Uterus (tissue), 4 donors: Measurements from ENCODE around the gene B3GALNT2. TPM values are rescaled to one million over a fixed set of nuclear protein-coding genes. Genes with fewer than 3 reads are reported as not detected.
"Not testable (repeated sequence)": the region's sequence is repeated elsewhere in the genome, so short reads cannot be mapped to it uniquely, and the experiment has no call there.

Source experiments
- DNase-seq, 2 donors: peaks; one replicate each; pipeline ENCODE4 v3.0.0-alpha.2; 2019 to 2020
- H3K27ac ChIP-seq, 2 donors: fragments of 200-600 bp; sonication (generic); 1 replicate in 1 of 2; 2 replicates in 1 of 2; pipeline ENCODE4 v1.5.1; 2016 to 2018
- H3K27me3 ChIP-seq, 2 donors: fragments of 200-600 bp; sonication (generic); one replicate each; pipeline ENCODE4 v1.5.1; 2018 to 2019; ENCODE audit warnings: control low read depth in 1 of 2
- H3K36me3 ChIP-seq, 2 donors: fragments of 200-600 bp; sonication (generic); one replicate each; pipeline ENCODE4 v1.5.1; 2019; ENCODE audit warnings: control low read depth in 1 of 2
- H3K4me1 ChIP-seq, 2 donors: fragments of 200-600 bp; sonication (generic); one replicate each; pipeline ENCODE4 v1.5.1; 2018 to 2019; ENCODE audit warnings: control low read depth in 1 of 2
- H3K4me3 ChIP-seq, 2 donors: fragments of 200-600 bp; sonication (generic); 1 replicate in 1 of 2; 2 replicates in 1 of 2; pipeline ENCODE4 v1.5.1; 2018 to 2019; ENCODE audit warnings: mild to moderate bottlenecking in 1 of 2
- H3K9me3 ChIP-seq, 2 donors: fragments of 200-600 bp; sonication (generic); one replicate each; pipeline ENCODE4 v1.5.1; 2019; ENCODE audit warnings: control low read depth in 1 of 2
- POLR2A ChIP-seq, 2 donors: fragments of 450-650 bp; IDR thresholded peaks; one replicate each; pipeline ENCODE4 v1.6.1; 2016; ENCODE audit warnings: antibody characterized with exemption in 2 of 2, mild to moderate bottlenecking in 1 of 2, moderate library complexity in 1 of 2
- intact Hi-C: fragments of 100-400 bp; cut with DNase I; formaldehyde crosslinking; loops from one replicate; pipeline ENCODE4 v1.15.1; 2023; ENCODE audit warnings: low total_unique reads
- total RNA-seq, 4 donors: library from RNA; depleted of rRNA in 3 of 4; stranded (reverse); fragments of >200 nt in 3 of 4; gene quantifications; one replicate each; pipeline versions ENCODE4 v1.1.0 to v1.2.4, GENCODE V29; 2014 to 2023
- TF ChIP-seq, protein P1 (sequence below), 4 experiments: fragments of 200-600 bp in 2 of 4; fragments of 450-650 bp in 2 of 4; sonication (generic) in 2 of 4; IDR thresholded peaks; one replicate each; pipeline ENCODE4 v1.5.1; 2016 to 2019; ENCODE audit warnings: antibody characterized with exemption in 4 of 4, mild to moderate bottlenecking in 2 of 4, moderate library complexity in 1 of 4
- donor health status: DM: yes; HTN: yes; CAD: no.

Gene B3GALNT2
- total RNA-seq, 4 donors from 2014 or later: 4.4 to 55.4 (median 38.6) TPM

- Histone ChIP-seq H3K9me3 (no peaks in the 10 kb centered on the region), H3K27me3 (no peaks in the 10 kb centered on the region), H3K4me1 (no peaks in the 10 kb centered on the region), H3K4me3 (no peak overlapping the region), H3K36me3 (no peaks in the 10 kb centered on the region), H3K27ac (no peak overlapping the region)
- intact Hi-C loops: no loop called here
- DNase-seq: no peak
- TF ChIP-seq POLR2A (IDR thresholded peaks at IDR 0.05): no peak
- TF ChIP-seq, protein P1, sequence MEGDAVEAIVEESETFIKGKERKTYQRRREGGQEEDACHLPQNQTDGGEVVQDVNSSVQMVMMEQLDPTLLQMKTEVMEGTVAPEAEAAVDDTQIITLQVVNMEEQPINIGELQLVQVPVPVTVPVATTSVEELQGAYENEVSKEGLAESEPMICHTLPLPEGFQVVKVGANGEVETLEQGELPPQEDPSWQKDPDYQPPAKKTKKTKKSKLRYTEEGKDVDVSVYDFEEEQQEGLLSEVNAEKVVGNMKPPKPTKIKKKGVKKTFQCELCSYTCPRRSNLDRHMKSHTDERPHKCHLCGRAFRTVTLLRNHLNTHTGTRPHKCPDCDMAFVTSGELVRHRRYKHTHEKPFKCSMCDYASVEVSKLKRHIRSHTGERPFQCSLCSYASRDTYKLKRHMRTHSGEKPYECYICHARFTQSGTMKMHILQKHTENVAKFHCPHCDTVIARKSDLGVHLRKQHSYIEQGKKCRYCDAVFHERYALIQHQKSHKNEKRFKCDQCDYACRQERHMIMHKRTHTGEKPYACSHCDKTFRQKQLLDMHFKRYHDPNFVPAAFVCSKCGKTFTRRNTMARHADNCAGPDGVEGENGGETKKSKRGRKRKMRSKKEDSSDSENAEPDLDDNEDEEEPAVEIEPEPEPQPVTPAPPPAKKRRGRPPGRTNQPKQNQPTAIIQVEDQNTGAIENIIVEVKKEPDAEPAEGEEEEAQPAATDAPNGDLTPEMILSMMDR (IDR thresholded peaks at IDR 0.05): no peak
Observed at GRCh38 chr1:235486321-235486720, 17.9 kb downstream of the B3GALNT2 start.

DNA sequence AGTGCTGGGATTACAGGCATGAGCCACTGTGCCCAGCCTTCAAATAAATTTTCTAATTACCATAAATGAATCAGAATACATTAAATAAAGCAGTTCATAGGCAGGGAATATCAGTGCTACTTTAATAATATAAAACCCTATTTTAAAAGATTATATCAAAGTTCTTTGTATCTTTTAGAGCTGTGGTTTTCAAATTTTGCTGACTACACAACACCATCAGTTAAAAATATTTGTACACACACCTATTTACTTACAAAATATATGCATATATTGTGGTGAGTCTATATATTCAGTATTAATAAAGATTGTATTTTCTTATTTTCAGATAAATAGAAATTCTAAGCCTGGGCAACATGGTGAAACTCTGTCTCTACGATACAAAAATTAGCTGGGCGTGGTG, 18.7 kb downstream of the B3GALNT2 start:
- Histone ChIP-seq H3K27me3 (no peaks in the 10 kb centered on the region), H3K9me3 (no peaks in the 10 kb centered on the region), H3K4me3 (no peak overlapping the region), H3K36me3 (no peaks in the 10 kb centered on the region), H3K27ac (no peak overlapping the region), H3K4me1 (no peaks in the 10 kb centered on the region)
- no peak for DNase-seq
- TF ChIP-seq POLR2A (IDR thresholded peaks at IDR 0.05): no peak
- TF ChIP-seq, protein P1 (IDR thresholded peaks at IDR 0.05): no peak
- intact Hi-C loops: no loop called here

DNA sequence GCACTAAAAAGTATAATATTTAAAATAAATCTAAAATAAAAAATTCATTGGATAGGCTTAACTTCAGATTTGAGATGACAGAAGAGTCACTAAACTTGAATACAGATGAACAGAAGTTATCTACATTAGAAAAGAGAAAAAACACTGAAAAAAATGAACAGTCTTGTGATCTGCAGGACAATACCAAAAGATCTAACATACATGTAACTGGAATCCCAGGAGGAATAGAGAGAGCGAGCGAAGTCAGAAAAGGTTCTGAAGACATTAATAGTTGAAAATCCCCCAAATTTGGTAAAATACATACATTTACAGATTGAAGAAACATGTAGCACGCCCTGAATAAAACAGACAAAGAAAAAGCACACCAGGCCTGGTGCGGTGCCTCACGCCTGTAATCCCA, 21.2 kb downstream of the B3GALNT2 start:
- intact Hi-C loops: no loop called here
- Histone ChIP-seq H3K27ac (no peak overlapping the region), H3K9me3 (no peaks in the 10 kb centered on the region), H3K27me3 (no peaks in the 10 kb centered on the region), H3K4me1 (no peaks in the 10 kb centered on the region), H3K36me3 (no peaks in the 10 kb centered on the region), H3K4me3 (no peak overlapping the region)
- no peak for DNase-seq
- no peak for TF ChIP-seq POLR2A (IDR thresholded peaks at IDR 0.05)
- TF ChIP-seq, protein P1 (IDR thresholded peaks at IDR 0.05): no peak

DNA sequence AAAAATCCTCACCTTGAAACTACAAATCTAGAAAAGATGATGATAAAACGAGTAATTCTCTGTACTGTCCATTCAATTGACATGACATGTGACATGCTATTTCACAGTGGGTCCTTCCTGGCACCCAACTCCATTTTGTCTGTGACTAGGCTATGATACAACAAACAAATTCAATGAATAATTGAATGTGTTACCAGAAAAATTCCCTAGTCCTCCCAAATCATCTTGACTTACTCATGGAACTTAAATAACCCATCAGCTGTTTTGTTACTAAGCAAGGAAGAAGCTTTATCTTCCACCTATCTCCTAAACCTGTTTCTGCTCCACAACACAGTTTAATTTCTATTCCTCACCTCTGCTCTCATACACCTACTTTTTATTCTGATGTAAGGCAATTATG, 30.4 kb downstream of the B3GALNT2 start:
- Histone ChIP-seq H3K27ac (no peak overlapping the region), H3K9me3 (no peaks in the 10 kb centered on the region), H3K36me3 (no peaks in the 10 kb centered on the region), H3K4me1 (no peaks in the 10 kb centered on the region), H3K4me3 (no peak overlapping the region), H3K27me3 (no peaks in the 10 kb centered on the region)
- DNase-seq: no peak
- no peak for TF ChIP-seq POLR2A (IDR thresholded peaks at IDR 0.05)
- TF ChIP-seq, protein P1 (IDR thresholded peaks at IDR 0.05): no peak
- intact Hi-C loops: no loop called here

DNA sequence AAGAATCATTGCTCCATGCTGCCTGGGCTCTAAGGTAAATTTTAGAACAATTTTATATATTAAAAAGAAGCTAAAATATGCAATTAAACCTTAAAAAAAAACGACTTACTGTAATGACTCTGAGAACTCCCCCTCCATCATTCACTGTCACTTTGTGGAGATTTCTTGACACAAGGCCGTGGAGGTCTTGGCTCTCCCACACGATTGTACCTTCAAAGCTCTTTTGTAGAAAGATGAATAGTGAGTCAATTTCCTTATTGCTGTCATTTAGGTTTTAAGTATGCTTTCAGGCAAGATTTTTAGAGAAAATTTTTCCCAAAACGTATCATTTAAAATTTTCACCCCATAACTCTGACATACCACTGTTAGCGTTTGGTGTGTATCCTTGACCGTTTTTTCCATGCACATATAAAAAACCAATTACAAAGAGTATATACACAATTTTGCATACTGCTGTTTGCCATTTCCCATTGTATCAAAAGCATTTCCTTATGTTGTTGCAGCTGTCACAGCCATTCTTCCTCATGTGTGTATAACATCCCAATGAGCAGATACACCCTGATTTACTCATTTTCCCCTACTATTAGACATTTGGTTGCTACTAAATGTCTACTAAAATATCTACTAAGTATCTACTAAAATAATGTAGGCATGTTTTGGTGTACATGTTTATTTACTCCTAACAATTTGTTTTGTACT, 33.4 kb downstream of the B3GALNT2 start:
- Histone ChIP-seq H3K36me3 (no peaks in the 10 kb centered on the region), H3K9me3 (no peaks in the 10 kb centered on the region), H3K27me3 (no peaks in the 10 kb centered on the region), H3K4me1 (no peaks in the 10 kb centered on the region), H3K27ac (no peak overlapping the region), H3K4me3 (no peak overlapping the region)
- intact Hi-C loops: no loop called here
- DNase-seq: no peak
- TF ChIP-seq POLR2A (IDR thresholded peaks at IDR 0.05): no peak

DNA sequence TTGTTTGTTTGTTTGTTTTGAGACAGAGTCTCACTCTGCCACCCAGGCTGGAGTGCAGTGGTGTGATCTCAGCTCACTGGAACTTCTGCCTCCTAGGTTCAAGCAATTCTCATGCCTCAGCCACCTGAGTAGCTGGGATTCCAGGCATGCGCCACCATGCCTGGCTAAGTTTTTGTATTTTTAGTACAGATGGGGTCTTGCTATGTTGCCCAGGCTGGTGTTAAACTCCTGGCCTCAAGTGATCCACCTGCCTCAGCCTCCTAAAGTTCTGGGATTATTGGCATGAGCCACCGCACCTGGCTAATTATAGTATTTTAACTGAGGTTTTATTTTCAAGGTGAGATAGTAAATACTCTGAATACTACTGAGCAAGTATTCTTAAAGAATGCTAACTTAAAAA, 34.4 kb downstream of the B3GALNT2 start:
- H3K27me3 ChIP-seq, H3K36me3 ChIP-seq, intact Hi-C loops, H3K4me1 ChIP-seq, DNase-seq, H3K9me3 ChIP-seq, H3K27ac ChIP-seq, H3K4me3 ChIP-seq: not testable (repeated sequence)
